WTC11 (cell line): ENCODE data around the gene RARA. TPM values are rescaled to one million over a fixed set of nuclear protein-coding genes. Genes with fewer than 3 reads are reported as not detected.

ENCODE experiments used
- ATAC-seq: fragments of 200-7000 bp; cut with Tn5 transposase; 2 replicates; pipeline ENCODE4 v1.10.0; 2021; ENCODE audit warnings: mild to moderate bottlenecking, moderate library complexity
- CTCF ChIA-PET: fragments of 300-600 bp; sonication (Branson Sonifier 250); formaldehyde crosslinking; loops from one replicate; lab custom pipeline; 2021; ENCODE audit warnings: antibody characterized with exemption; lab: Charles Lee
- POLR2A ChIA-PET: fragments of 350-600 bp; sonication (Branson Sonifier 250); formaldehyde crosslinking; loops from one replicate; lab custom pipeline; 2021; ENCODE audit warnings: antibody characterized with exemption; lab: Charles Lee
- DNase-seq: peaks from one replicate; pipeline ENCODE4 v3.0.0; 2021; ENCODE audit warnings: low spot score
- H3K27ac Mint-ChIP-seq: 2 replicates; pipeline ENCODE4 v1.8.0; 2021; ENCODE audit warnings: mixed read lengths
- H3K27me3 Mint-ChIP-seq: 2 replicates; pipeline ENCODE4 v1.8.0; 2021; ENCODE audit warnings: low read depth, mild to moderate bottlenecking, moderate library complexity, mixed read lengths
- H3K36me3 Mint-ChIP-seq: 2 replicates; pipeline ENCODE4 v1.8.0; 2021; ENCODE audit warnings: mixed read lengths
- H3K4me1 Mint-ChIP-seq: 2 replicates; pipeline ENCODE4 v1.8.0; 2022; ENCODE audit warnings: mixed read lengths
- H3K4me3 Mint-ChIP-seq: 2 replicates; pipeline ENCODE4 v1.8.0; 2021; ENCODE audit warnings: mild to moderate bottlenecking, moderate library complexity, mixed read lengths
- H3K9me3 Mint-ChIP-seq: 2 replicates; pipeline ENCODE4 v1.8.0; 2021; ENCODE audit warnings: mixed read lengths
- ATF1 ChIP-seq: sonication (generic); formaldehyde crosslinking; IDR thresholded peaks from 2 replicates; pipeline ENCODE4 v1.8.1; 2023; ENCODE audit warnings: mild to moderate bottlenecking, moderate library complexity, missing genetic modification reagents
- CREB1 ChIP-seq: sonication (generic); formaldehyde crosslinking; IDR thresholded peaks from 2 replicates; pipeline ENCODE4 v1.8.0; 2023; ENCODE audit warnings: mild to moderate bottlenecking, missing genetic modification reagents
- CTCF ChIP-seq: fragments of 200-600 bp; IDR thresholded peaks from 2 replicates; pipeline ENCODE4 v1.8.0; 2022; ENCODE audit warnings: antibody characterized with exemption
- EMX1 ChIP-seq: fragments of 250-450 bp; sonication (Bioruptor Pico); IDR thresholded peaks from 2 replicates; pipeline ENCODE4 v1.8.0; 2021; ENCODE audit warnings: mild to moderate bottlenecking
- FOXP1 ChIP-seq: sonication (generic); formaldehyde crosslinking; IDR thresholded peaks from 2 replicates; pipeline ENCODE4 v1.8.0; 2022; ENCODE audit warnings: missing genetic modification reagents, mild to moderate bottlenecking, moderate library complexity, borderline replicate concordance
- GABPB1 ChIP-seq: sonication (generic); formaldehyde crosslinking; IDR thresholded peaks from 2 replicates; pipeline ENCODE4 v1.8.1; 2023; ENCODE audit warnings: mild to moderate bottlenecking, missing genetic modification reagents
- NFE2L1 ChIP-seq: sonication (generic); formaldehyde crosslinking; IDR thresholded peaks from 2 replicates; pipeline ENCODE4 v1.8.1; 2023; ENCODE audit warnings: missing genetic modification reagents
- TCF7 ChIP-seq: sonication (generic); formaldehyde crosslinking; IDR thresholded peaks from 2 replicates; pipeline ENCODE4 v1.8.0; 2022; ENCODE audit warnings: mild to moderate bottlenecking, low read depth, missing genetic modification reagents, moderate library complexity
- TEAD1 ChIP-seq: sonication (generic); formaldehyde crosslinking; IDR thresholded peaks from 2 replicates; pipeline ENCODE4 v1.8.0; 2022; ENCODE audit warnings: mild to moderate bottlenecking, missing genetic modification reagents
- TEAD4 ChIP-seq: sonication (generic); formaldehyde crosslinking; IDR thresholded peaks from 2 replicates; pipeline ENCODE4 v1.8.0; 2022; ENCODE audit warnings: mild to moderate bottlenecking, missing genetic modification reagents
- TP53 ChIP-seq: sonication (generic); formaldehyde crosslinking; IDR thresholded peaks from 2 replicates; pipeline ENCODE4 v1.8.1; 2023; ENCODE audit warnings: mild to moderate bottlenecking, missing genetic modification reagents
- ZNF425 ChIP-seq: fragments of 250-450 bp; sonication (Bioruptor Pico); conservative IDR thresholded peaks from 2 replicates; pipeline ENCODE4 v1.9.0; 2021; ENCODE audit warnings: mild to moderate bottlenecking
- ZNF671 ChIP-seq: fragments of 250-450 bp; sonication (Bioruptor Pico); IDR thresholded peaks from 2 replicates; pipeline ENCODE4 v1.8.0; 2021; ENCODE audit warnings: mild to moderate bottlenecking
- total RNA-seq: library from RNA; stranded (reverse); gene quantifications from 3 replicates; pipeline ENCODE4 v1.2.3, GENCODE V29; 2021
- TF ChIP-seq, protein P1 (sequence below): fragments of 250-450 bp; sonication (Bioruptor Pico); IDR thresholded peaks from 2 replicates; pipeline ENCODE4 v1.9.0; 2021; ENCODE audit warnings: moderate library complexity, mild to moderate bottlenecking, inconsistent platforms, borderline replicate concordance
- TF ChIP-seq, protein P2 (sequence below): sonication (generic); formaldehyde crosslinking; IDR thresholded peaks from 2 replicates; pipeline ENCODE4 v1.8.0; 2022; ENCODE audit warnings: mild to moderate bottlenecking, missing genetic modification reagents
- TF ChIP-seq, protein P3 (sequence below): sonication (generic); formaldehyde crosslinking; IDR thresholded peaks from 2 replicates; pipeline ENCODE4 v1.8.0; 2023; ENCODE audit warnings: missing genetic modification reagents, mild to moderate bottlenecking, borderline replicate concordance
- TF ChIP-seq, protein P4 (sequence below): sonication (generic); formaldehyde crosslinking; IDR thresholded peaks from 2 replicates; pipeline ENCODE4 v1.8.0; 2023; ENCODE audit warnings: mild to moderate bottlenecking, missing genetic modification reagents

The RARA gene
- total RNA-seq, 1 experiment from 2014 or later, result 20.7 TPM

GRCh38 chr17:40301315-40301714 lies 7.7 kb upstream of the RARA start (continued):
- TF ChIP-seq TEAD4 (CRISPR knock-in tag) (no peak), EMX1 (CRISPR knock-in tag) (no peak), CREB1 (no peak), TEAD1 (CRISPR knock-in tag) (no peak), TCF7 (no peak), GABPB1 (CRISPR knock-in tag) (no peak), TP53 (CRISPR knock-in tag) (no peak), ZNF425 (no peak)
- TF ChIP-seq, protein P1, sequence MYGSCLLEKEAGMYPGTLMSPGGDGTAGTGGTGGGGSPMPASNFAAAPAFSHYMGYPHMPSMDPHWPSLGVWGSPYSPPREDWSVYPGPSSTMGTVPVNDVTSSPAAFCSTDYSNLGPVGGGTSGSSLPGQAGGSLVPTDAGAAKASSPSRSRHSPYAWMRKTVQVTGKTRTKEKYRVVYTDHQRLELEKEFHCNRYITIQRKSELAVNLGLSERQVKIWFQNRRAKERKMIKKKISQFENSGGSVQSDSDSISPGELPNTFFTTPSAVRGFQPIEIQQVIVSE, result no peak
- TF ChIP-seq, protein P2, sequence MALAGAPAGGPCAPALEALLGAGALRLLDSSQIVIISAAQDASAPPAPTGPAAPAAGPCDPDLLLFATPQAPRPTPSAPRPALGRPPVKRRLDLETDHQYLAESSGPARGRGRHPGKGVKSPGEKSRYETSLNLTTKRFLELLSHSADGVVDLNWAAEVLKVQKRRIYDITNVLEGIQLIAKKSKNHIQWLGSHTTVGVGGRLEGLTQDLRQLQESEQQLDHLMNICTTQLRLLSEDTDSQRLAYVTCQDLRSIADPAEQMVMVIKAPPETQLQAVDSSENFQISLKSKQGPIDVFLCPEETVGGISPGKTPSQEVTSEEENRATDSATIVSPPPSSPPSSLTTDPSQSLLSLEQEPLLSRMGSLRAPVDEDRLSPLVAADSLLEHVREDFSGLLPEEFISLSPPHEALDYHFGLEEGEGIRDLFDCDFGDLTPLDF, result no peak
- TF ChIP-seq, protein P3, sequence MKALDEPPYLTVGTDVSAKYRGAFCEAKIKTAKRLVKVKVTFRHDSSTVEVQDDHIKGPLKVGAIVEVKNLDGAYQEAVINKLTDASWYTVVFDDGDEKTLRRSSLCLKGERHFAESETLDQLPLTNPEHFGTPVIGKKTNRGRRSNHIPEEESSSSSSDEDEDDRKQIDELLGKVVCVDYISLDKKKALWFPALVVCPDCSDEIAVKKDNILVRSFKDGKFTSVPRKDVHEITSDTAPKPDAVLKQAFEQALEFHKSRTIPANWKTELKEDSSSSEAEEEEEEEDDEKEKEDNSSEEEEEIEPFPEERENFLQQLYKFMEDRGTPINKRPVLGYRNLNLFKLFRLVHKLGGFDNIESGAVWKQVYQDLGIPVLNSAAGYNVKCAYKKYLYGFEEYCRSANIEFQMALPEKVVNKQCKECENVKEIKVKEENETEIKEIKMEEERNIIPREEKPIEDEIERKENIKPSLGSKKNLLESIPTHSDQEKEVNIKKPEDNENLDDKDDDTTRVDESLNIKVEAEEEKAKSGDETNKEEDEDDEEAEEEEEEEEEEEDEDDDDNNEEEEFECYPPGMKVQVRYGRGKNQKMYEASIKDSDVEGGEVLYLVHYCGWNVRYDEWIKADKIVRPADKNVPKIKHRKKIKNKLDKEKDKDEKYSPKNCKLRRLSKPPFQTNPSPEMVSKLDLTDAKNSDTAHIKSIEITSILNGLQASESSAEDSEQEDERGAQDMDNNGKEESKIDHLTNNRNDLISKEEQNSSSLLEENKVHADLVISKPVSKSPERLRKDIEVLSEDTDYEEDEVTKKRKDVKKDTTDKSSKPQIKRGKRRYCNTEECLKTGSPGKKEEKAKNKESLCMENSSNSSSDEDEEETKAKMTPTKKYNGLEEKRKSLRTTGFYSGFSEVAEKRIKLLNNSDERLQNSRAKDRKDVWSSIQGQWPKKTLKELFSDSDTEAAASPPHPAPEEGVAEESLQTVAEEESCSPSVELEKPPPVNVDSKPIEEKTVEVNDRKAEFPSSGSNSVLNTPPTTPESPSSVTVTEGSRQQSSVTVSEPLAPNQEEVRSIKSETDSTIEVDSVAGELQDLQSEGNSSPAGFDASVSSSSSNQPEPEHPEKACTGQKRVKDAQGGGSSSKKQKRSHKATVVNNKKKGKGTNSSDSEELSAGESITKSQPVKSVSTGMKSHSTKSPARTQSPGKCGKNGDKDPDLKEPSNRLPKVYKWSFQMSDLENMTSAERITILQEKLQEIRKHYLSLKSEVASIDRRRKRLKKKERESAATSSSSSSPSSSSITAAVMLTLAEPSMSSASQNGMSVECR (CRISPR knock-in tag), result no peak
- TF ChIP-seq, protein P4, sequence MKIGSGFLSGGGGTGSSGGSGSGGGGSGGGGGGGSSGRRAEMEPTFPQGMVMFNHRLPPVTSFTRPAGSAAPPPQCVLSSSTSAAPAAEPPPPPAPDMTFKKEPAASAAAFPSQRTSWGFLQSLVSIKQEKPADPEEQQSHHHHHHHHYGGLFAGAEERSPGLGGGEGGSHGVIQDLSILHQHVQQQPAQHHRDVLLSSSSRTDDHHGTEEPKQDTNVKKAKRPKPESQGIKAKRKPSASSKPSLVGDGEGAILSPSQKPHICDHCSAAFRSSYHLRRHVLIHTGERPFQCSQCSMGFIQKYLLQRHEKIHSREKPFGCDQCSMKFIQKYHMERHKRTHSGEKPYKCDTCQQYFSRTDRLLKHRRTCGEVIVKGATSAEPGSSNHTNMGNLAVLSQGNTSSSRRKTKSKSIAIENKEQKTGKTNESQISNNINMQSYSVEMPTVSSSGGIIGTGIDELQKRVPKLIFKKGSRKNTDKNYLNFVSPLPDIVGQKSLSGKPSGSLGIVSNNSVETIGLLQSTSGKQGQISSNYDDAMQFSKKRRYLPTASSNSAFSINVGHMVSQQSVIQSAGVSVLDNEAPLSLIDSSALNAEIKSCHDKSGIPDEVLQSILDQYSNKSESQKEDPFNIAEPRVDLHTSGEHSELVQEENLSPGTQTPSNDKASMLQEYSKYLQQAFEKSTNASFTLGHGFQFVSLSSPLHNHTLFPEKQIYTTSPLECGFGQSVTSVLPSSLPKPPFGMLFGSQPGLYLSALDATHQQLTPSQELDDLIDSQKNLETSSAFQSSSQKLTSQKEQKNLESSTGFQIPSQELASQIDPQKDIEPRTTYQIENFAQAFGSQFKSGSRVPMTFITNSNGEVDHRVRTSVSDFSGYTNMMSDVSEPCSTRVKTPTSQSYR, result no peak

- Mint-ChIP-seq H3K9me3 (no peaks in the 10 kb centered on the region), H3K36me3 (peaks cover 53% of the 10 kb centered on the region), H3K27me3 (no peaks in the 10 kb centered on the region), H3K27ac (no peak overlapping the region), H3K4me1 (peaks cover 10% of the 10 kb centered on the region), H3K4me3 (no peak overlapping the region)
- ChIA-PET CTCF (interaction anchor here (0.9 to 10.9 kb wide), 7 partner anchors 9 to 231 kb away, joined by 3 to 259 read pairs (median 4); no protein-coding TSS in a partner anchor), POLR2A (interaction anchor here (1.0 kb wide), 2 partner anchors 48 to 52 kb away, joined by 3 to 4 read pairs; no protein-coding TSS in a partner anchor)
- TF ChIP-seq ATF1 (CRISPR knock-in tag), result no peak
- peak; percentile 23 for TF ChIP-seq CTCF
- no peak for TF ChIP-seq FOXP1
- no peak for TF ChIP-seq ZNF671 (CRISPR knock-in tag)
- no peak for TF ChIP-seq NFE2L1 (CRISPR knock-in tag)
- DNase-seq (peak; percentile 48), ATAC-seq (no peak)
These were observed 5.8 kb upstream of the RARA start for GRCh38 chr17:40303009-40303657.
